B cell (primary cell): ENCODE measurements around the gene CHST4. TPM values are rescaled to one million over a fixed set of nuclear protein-coding genes. Genes with fewer than 3 reads are reported as not detected.
"Not testable (repeated sequence)": the region's sequence is repeated elsewhere in the genome, so short reads cannot be mapped to it uniquely, and the experiment has no call there.

Experiments
- ATAC-seq: fragments of 200-7000 bp; cut with Tn5 transposase; one replicate; pipeline ENCODE4 v1.10.0; 2021; ENCODE audit warnings: low read depth, mild to moderate bottlenecking, moderate number of reproducible peaks, moderate library complexity
- CTCF ChIA-PET: fragments of 350-600 bp; sonication (Branson Sonifier 250); formaldehyde crosslinking; loops from one replicate; lab custom pipeline; 2021; ENCODE audit warnings: antibody characterized with exemption, inconsistent platforms; lab: Charles Lee
- POLR2A ChIA-PET: fragments of 350-600 bp; sonication (Branson Sonifier 250); formaldehyde crosslinking; loops from one replicate; lab custom pipeline; 2021; ENCODE audit warnings: antibody characterized with exemption; lab: Charles Lee
- DNase-seq: peaks from one replicate; pipeline ENCODE4 v3.0.0; 2013
- H2AFZ ChIP-seq: 2 replicates; pipeline ENCODE4 v1.6.1; 2012; ENCODE audit warnings: mild to moderate bottlenecking, low read depth, low read length; ENCODE audit not compliant: insufficient read depth, poor library complexity, severe bottlenecking
- H3K27ac ChIP-seq, 2 donors: 1 replicate in 1 of 2; 2 replicates in 1 of 2; pipeline ENCODE4 v1.5.1; 2012 to 2013; ENCODE audit warnings: low read length in 2 of 2, mild to moderate bottlenecking in 2 of 2, moderate library complexity in 1 of 2
- H3K27me3 ChIP-seq, 4 experiments: fragments of 200-600 bp in 1 of 4; sonication (generic) in 1 of 4; replicated peaks in 1 of 4; 1 replicate in 2 of 4; 2 replicates in 2 of 4; pipeline versions ENCODE4 v1.6.1 to v1.7.0; 2013 to 2016; ENCODE audit warnings: low read length in 3 of 4, mild to moderate bottlenecking in 2 of 4, mixed read lengths in 1 of 4, moderate library complexity in 1 of 4; ENCODE audit not compliant: insufficient read depth in 4 of 4, control insufficient read depth in 3 of 4; ENCODE audit errors: control extremely low read depth in 1 of 4
- H3K36me3 ChIP-seq, 2 experiments: replicated peaks in 1 of 2; 1 replicate in 1 of 2; 2 replicates in 1 of 2; pipeline versions ENCODE4 v1.6.1 to v1.7.1; 2013; ENCODE audit warnings: low read length in 1 of 2; ENCODE audit not compliant: insufficient read depth in 2 of 2, control insufficient read depth in 1 of 2; ENCODE audit errors: control extremely low read depth in 1 of 2, extremely low read depth in 1 of 2
- H3K4me1 ChIP-seq, 2 donors: fragments of 200-600 bp in 1 of 2; sonication (generic) in 1 of 2; 1 replicate in 1 of 2; 2 replicates in 1 of 2; pipeline versions ENCODE4 v1.5.1 to v1.6.1; 2013 to 2017; ENCODE audit warnings: low read length in 2 of 2; ENCODE audit not compliant: control insufficient read depth in 2 of 2, insufficient read depth in 2 of 2
- H3K4me2 ChIP-seq: replicated peaks from 2 replicates; pipeline ENCODE3; 2012; ENCODE audit warnings: mild to moderate bottlenecking, low read depth, low read length; ENCODE audit not compliant: poor library complexity, severe bottlenecking
- H3K4me3 ChIP-seq, 5 experiments: fragments of 200-600 bp in 1 of 5; sonication (generic) in 1 of 5; 1 replicate in 3 of 5; 2 replicates in 2 of 5; pipeline versions ENCODE4 v1.5.1 to v1.7.0; 2011 to 2016; ENCODE audit warnings: low read length in 4 of 5, mild to moderate bottlenecking in 4 of 5, low read depth in 2 of 5, control low read depth in 1 of 5, moderate library complexity in 1 of 5; ENCODE audit not compliant: insufficient read depth in 1 of 5; ENCODE audit errors: control extremely low read depth in 1 of 5, extremely low read depth in 1 of 5
- H3K79me2 ChIP-seq: fragments of 200-600 bp; sonication (generic); one replicate; pipeline ENCODE4 v1.6.0; 2016; ENCODE audit warnings: low read length; ENCODE audit not compliant: control insufficient read depth, insufficient read depth
- H3K9ac ChIP-seq: fragments of 200-600 bp; sonication (generic); 2 replicates; pipeline ENCODE4 v1.6.1; 2017; ENCODE audit warnings: mild to moderate bottlenecking, low read length, moderate library complexity
- H3K9me3 ChIP-seq, 3 donors: one replicate each; pipeline versions ENCODE4 v1.6.1 to v1.7.1; 2013; ENCODE audit warnings: low read length in 2 of 3; ENCODE audit not compliant: control insufficient read depth in 2 of 3, insufficient read depth in 1 of 3; ENCODE audit errors: control extremely low read depth in 1 of 3
- H4K20me1 ChIP-seq: 2 replicates; pipeline ENCODE4 v1.6.0; 2012; ENCODE audit warnings: mild to moderate bottlenecking, low read length; ENCODE audit not compliant: insufficient read depth, control insufficient read depth, poor library complexity, severe bottlenecking
- H3K27ac Mint-ChIP-seq: one replicate; pipeline ENCODE4 v1.8.0; 2021; ENCODE audit warnings: mixed read lengths
- H3K27me3 Mint-ChIP-seq: one replicate; pipeline ENCODE4 v1.8.0; 2021; ENCODE audit warnings: mixed read lengths
- H3K4me1 Mint-ChIP-seq: one replicate; pipeline ENCODE4 v1.8.0; 2021; ENCODE audit warnings: mixed read lengths
- H3K4me3 Mint-ChIP-seq: one replicate; pipeline ENCODE4 v1.8.0; 2021; ENCODE audit warnings: mixed read lengths
- H3K9me3 Mint-ChIP-seq: one replicate; pipeline ENCODE4 v1.8.0; 2022; ENCODE audit warnings: mixed read lengths; ENCODE audit not compliant: insufficient read depth
- EZH2 ChIP-seq: IDR thresholded peaks from 2 replicates; pipeline ENCODE4 v1.6.1; 2012; ENCODE audit warnings: borderline replicate concordance, low read depth, mild to moderate bottlenecking, moderate library complexity, low read length; ENCODE audit not compliant: insufficient read depth, poor library complexity, severe bottlenecking
- WGBS: methylation state at CpG from one replicate; pipeline ENCODE4 v1.1.5; 2013; ENCODE audit warnings: missing lambda C conversion rate; ENCODE audit not compliant: insufficient coverage; 5-methylcytosine and 5-hydroxymethylcytosine counted together
- intact Hi-C: fragments of 100-400 bp; cut with micrococcal nuclease; formaldehyde crosslinking; loops from one replicate; pipeline ENCODE4 v1.10.0; 2022
- polyA plus RNA-seq: library from polyadenylated mRNA; depleted of rRNA; stranded (reverse); fragments of >200 nt; gene quantifications from 2 replicates; pipeline ENCODE4 v1.2.3, GENCODE V29; 2012
- total RNA-seq, 2 donors: library from RNA; stranded (reverse); fragments of 120-200 nt in 1 of 2; gene quantifications; 1 replicate in 1 of 2; 2 replicates in 1 of 2; pipeline versions ENCODE4 v1.2.3 to v1.2.4, GENCODE V29; 2013 to 2022
- TF ChIP-seq, protein P1 (sequence below): fragments of 200-600 bp; IDR thresholded peaks from one replicate; pipeline ENCODE4 v1.8.0; 2022; ENCODE audit warnings: antibody characterized with exemption, mild to moderate bottlenecking

CHST4 gene
- total and polyA plus RNA-seq, 2 donors (not counting 1 experiment from before 2014, with no cell fraction given) = not detected

DNA sequence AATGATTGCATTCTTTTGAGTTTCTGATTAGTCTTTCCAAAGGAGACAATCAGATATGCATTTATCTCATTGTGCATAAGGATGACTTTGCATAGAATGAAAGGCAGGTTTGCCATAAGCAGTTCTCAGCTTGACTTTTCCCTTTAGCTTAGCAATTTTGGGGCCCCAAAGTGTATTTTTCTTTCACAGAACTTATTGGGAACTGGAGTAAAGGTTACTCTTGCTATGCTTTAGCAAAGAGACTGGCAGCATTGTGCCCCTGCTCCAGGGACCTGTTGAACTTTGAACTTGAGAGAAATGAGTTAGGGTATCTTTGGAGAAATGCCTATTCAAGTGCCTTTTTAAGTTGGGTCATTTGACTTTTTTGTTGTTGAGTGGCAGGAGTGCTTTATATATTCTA lies 33.6 kb downstream of the CHST4 start:
- no peak overlapping the region for H3K4me3 Mint-ChIP-seq
- no peak overlapping the region for H2AFZ ChIP-seq
- H3K27me3 Mint-ChIP-seq = no peaks in the 10 kb centered on the region
- H3K4me1 ChIP-seq = peaks cover 14 to 16% of the 10 kb centered on the region in 2 donors
- H3K9me3 Mint-ChIP-seq = peaks cover 3% of the 10 kb centered on the region
- H3K27me3 ChIP-seq = no peaks in the 10 kb centered on the region
- no peak overlapping the region for H3K4me2 ChIP-seq
- ChIA-PET CTCF (no interaction called here), POLR2A (no interaction called here)
- H3K9me3 ChIP-seq = peaks cover 4 to 15% (median 6%) of the 10 kb centered on the region in 3 donors
- no peaks in the 10 kb centered on the region for H3K36me3 ChIP-seq
- H3K9ac ChIP-seq = no peak overlapping the region
- H3K27ac ChIP-seq = no peak overlapping the region
- H3K79me2 ChIP-seq = no peaks in the 10 kb centered on the region
- intact Hi-C loops = loop anchor here (5.0 to 10.0 kb wide), 3 partner anchors 337 to 1105 kb away; partner anchors contain the start of genes IST1 and VAC14
- ATAC-seq (no peak), DNase-seq (no peak)
- H3K4me1 Mint-ChIP-seq = peaks cover 14% of the 10 kb centered on the region
- TF ChIP-seq EZH2 = no peak
- TF ChIP-seq, protein P1, sequence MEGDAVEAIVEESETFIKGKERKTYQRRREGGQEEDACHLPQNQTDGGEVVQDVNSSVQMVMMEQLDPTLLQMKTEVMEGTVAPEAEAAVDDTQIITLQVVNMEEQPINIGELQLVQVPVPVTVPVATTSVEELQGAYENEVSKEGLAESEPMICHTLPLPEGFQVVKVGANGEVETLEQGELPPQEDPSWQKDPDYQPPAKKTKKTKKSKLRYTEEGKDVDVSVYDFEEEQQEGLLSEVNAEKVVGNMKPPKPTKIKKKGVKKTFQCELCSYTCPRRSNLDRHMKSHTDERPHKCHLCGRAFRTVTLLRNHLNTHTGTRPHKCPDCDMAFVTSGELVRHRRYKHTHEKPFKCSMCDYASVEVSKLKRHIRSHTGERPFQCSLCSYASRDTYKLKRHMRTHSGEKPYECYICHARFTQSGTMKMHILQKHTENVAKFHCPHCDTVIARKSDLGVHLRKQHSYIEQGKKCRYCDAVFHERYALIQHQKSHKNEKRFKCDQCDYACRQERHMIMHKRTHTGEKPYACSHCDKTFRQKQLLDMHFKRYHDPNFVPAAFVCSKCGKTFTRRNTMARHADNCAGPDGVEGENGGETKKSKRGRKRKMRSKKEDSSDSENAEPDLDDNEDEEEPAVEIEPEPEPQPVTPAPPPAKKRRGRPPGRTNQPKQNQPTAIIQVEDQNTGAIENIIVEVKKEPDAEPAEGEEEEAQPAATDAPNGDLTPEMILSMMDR = no peak
- H3K4me3 ChIP-seq = no peak overlapping the region
- H4K20me1 ChIP-seq = no peaks in the 10 kb centered on the region
- H3K27ac Mint-ChIP-seq = no peak overlapping the region

DNA sequence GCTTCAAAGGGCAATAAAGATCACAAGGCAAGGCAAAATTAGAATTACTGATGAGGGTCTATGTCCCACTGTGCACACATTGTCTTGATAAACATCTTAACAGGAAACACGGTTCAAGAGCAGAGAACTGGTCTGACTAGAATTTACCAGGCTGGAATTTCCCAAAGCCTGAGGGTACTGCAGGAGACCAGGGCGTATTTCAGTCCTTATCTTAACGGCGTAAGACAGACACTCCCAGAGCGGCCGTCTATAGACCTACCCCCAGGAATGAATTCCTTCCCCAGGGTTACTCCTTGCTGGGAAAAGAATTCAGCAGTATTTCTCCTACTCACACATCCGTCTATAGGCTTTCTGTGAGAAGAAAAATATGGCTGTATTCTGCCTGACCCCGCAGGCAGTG lies 35.7 kb downstream of the CHST4 start:
- DNase-seq, H3K27ac ChIP-seq, ATAC-seq, H3K27me3 ChIP-seq, POLR2A ChIA-PET, H3K27me3 Mint-ChIP-seq, H3K79me2 ChIP-seq, H3K9me3 Mint-ChIP-seq, H3K4me2 ChIP-seq, H2AFZ ChIP-seq, H3K4me3 ChIP-seq, H3K9ac ChIP-seq, H3K4me3 Mint-ChIP-seq, H3K36me3 ChIP-seq, H4K20me1 ChIP-seq: not testable (repeated sequence)
- peak overlapping the region; percentile 26 for H3K27ac Mint-ChIP-seq
- WGBS = 96% methylated on average over 6 of the region's 8 CpGs
- H3K4me1 ChIP-seq = peaks cover 30 to 31% of the 10 kb centered on the region in 2 donors
- peaks cover 4 to 15% (median 6%) of the 10 kb centered on the region in 3 donors for H3K9me3 ChIP-seq
- peaks cover 30% of the 10 kb centered on the region for H3K4me1 Mint-ChIP-seq
- CTCF ChIA-PET = interaction anchor here (2.9 kb wide), 1 partner anchor 49 kb away, joined by 16 read pairs; no protein-coding TSS in a partner anchor
- intact Hi-C loops = loop anchor here (5.0 to 10.0 kb wide), 3 partner anchors 335 to 1103 kb away; partner anchors contain the start of genes IST1 and VAC14
